GM23248 (cell line): Measurements from ENCODE around the gene KCNG1. TPM values are rescaled to one million over a fixed set of nuclear protein-coding genes. Genes with fewer than 3 reads are reported as not detected.
A peak's percentile ranks its signal among the peaks of the same experiment; 100 is the strongest.

Experiments used
- DNase-seq: peaks from one replicate; pipeline ENCODE4 v3.0.0-alpha.2; 2015
- H2AFZ ChIP-seq: fragments of 200-600 bp; sonication (generic); 2 replicates; pipeline ENCODE4 v1.6.1; 2016; ENCODE audit warnings: antibody characterized with exemption
- H3F3A ChIP-seq: fragments of 200-600 bp; sonication (generic); 2 replicates; pipeline ENCODE4 v1.6.1; 2016; ENCODE audit warnings: mild to moderate bottlenecking, antibody characterized with exemption, mixed run types; ENCODE audit not compliant: insufficient read depth
- H3K27ac ChIP-seq: fragments of 200-600 bp; sonication (generic); 2 replicates; pipeline ENCODE4 v1.5.1; 2016; ENCODE audit warnings: mild to moderate bottlenecking
- H3K27me3 ChIP-seq: fragments of 200-600 bp; sonication (generic); replicated peaks from 2 replicates; pipeline ENCODE4 v1.6.1; 2016; ENCODE audit warnings: mild to moderate bottlenecking; ENCODE audit not compliant: insufficient read depth
- H3K36me3 ChIP-seq: fragments of 200-600 bp; sonication (generic); 2 replicates; pipeline ENCODE4 v1.6.1; 2016; ENCODE audit warnings: low read depth, mild to moderate bottlenecking
- H3K4me1 ChIP-seq: fragments of 200-600 bp; sonication (generic); 2 replicates; pipeline ENCODE4 v1.6.1; 2016; ENCODE audit warnings: mild to moderate bottlenecking; ENCODE audit not compliant: insufficient read depth
- H3K4me2 ChIP-seq: fragments of 200-600 bp; sonication (generic); one replicate; pipeline ENCODE4 v1.6.1; 2016; ENCODE audit warnings: mild to moderate bottlenecking; ENCODE audit not compliant: unreplicated experiment
- H3K4me3 ChIP-seq: fragments of 200-600 bp; sonication (generic); 2 replicates; pipeline ENCODE4 v1.5.1; 2016; ENCODE audit warnings: mild to moderate bottlenecking
- H3K79me2 ChIP-seq: fragments of 200-600 bp; sonication (generic); 2 replicates; pipeline ENCODE4 v1.6.1; 2016; ENCODE audit warnings: mild to moderate bottlenecking; ENCODE audit not compliant: insufficient read depth
- H3K9ac ChIP-seq: fragments of 200-600 bp; sonication (generic); 2 replicates; pipeline ENCODE4 v1.6.1; 2016; ENCODE audit warnings: mild to moderate bottlenecking
- H3K9me2 ChIP-seq: fragments of 200-600 bp; sonication (generic); 2 replicates; pipeline ENCODE4 v1.6.1; 2016; ENCODE audit warnings: mixed run types, mild to moderate bottlenecking, moderate library complexity; ENCODE audit not compliant: insufficient read depth
- H3K9me3 ChIP-seq: fragments of 200-600 bp; sonication (generic); one replicate; pipeline ENCODE4 v1.6.1; 2017; ENCODE audit warnings: low read depth
- H4K20me1 ChIP-seq: fragments of 200-600 bp; sonication (generic); 2 replicates; pipeline ENCODE4 v1.6.0; 2016; ENCODE audit not compliant: insufficient read depth
- EZH2 ChIP-seq: fragments of 200-600 bp; sonication (generic); IDR thresholded peaks from 2 replicates; pipeline ENCODE4 v1.6.1; 2018; ENCODE audit warnings: antibody characterized with exemption, mild to moderate bottlenecking; ENCODE audit not compliant: insufficient read depth, poor library complexity, severe bottlenecking
- EZH2phosphoT487 ChIP-seq: fragments of 200-600 bp; sonication (generic); IDR thresholded peaks from 2 replicates; pipeline ENCODE4 v1.6.1; 2018; ENCODE audit warnings: antibody characterized with exemption, moderate library complexity, mild to moderate bottlenecking, low read depth; ENCODE audit not compliant: insufficient read depth
- WGBS, 2 experiments: methylation state at CpG; one replicate each; pipeline ENCODE4 v1.1.6; 2015 to 2017; ENCODE audit warnings: low lambda C conversion rate in 2 of 2, low coverage in 1 of 2; ENCODE audit errors: missing lambda C conversion rate in 2 of 2; 5-methylcytosine and 5-hydroxymethylcytosine counted together
- in situ Hi-C: fragments of 300-500 bp; cut with MboI; formaldehyde crosslinking; loops from 2 replicates; pipeline ENCODE4 v1.15.0; 2020
- polyA plus RNA-seq: library from polyadenylated mRNA; unstranded; fragments of >200 nt; fragmentation: Nextera tagmentation; extraction: Ambion mirVana; gene quantifications from 2 replicates; pipeline ENCODE4 v1.2.1, GENCODE V29; 2016
- total RNA-seq: library from RNA; depleted of rRNA; stranded (reverse); fragments of >200 nt; shearing (Covaris generic); gene quantifications from 2 replicates; pipeline ENCODE4 v1.2.3, GENCODE V29; 2014

KCNG1 gene
- total and polyA plus RNA-seq, 2 experiments from 2014 or later: 10.4 to 29.0 TPM

- Histone ChIP-seq H3F3A (no peaks in the 10 kb centered on the region), H2AFZ (no peak overlapping the region), H3K4me3 (peak overlapping the region; percentile 77; the same call in 1 of the 2 replicates), H3K9me3 (no peaks in the 10 kb centered on the region), H3K4me2 (peak overlapping the region; percentile 67), H3K79me2 (peaks cover 9% of the 10 kb centered on the region), H3K36me3 (no peaks in the 10 kb centered on the region), H3K27me3 (no peaks in the 10 kb centered on the region), H3K27ac (no peak overlapping the region), H3K4me1 (peaks cover 4% of the 10 kb centered on the region; the same call in 1 of the 2 replicates), H4K20me1 (no peaks in the 10 kb centered on the region), H3K9ac (no peak overlapping the region), H3K9me2 (no peaks in the 10 kb centered on the region)
- TF ChIP-seq EZH2 (no peak), EZH2phosphoT487 (no peak)
- in situ Hi-C loops: no loop called here
- WGBS, 2 experiments: 79 to 84% methylated on average over 13 to 16 of the region's 16 CpGs
- no peak for DNase-seq
Measured at GRCh38 chr20:51021067-51022025, 1.6 kb downstream of the KCNG1 start.

- H3K4me3 ChIP-seq: no peak overlapping the region
- H3K27ac ChIP-seq: no peak overlapping the region
- H3K9me3 ChIP-seq: no peaks in the 10 kb centered on the region
- H3K79me2 ChIP-seq: peaks cover 9% of the 10 kb centered on the region
- H4K20me1 ChIP-seq: no peaks in the 10 kb centered on the region
- peaks cover 4% of the 10 kb centered on the region; the same call in 1 of the 2 replicates for H3K4me1 ChIP-seq
- no peak for DNase-seq
- no peaks in the 10 kb centered on the region for H3K36me3 ChIP-seq
- H3K27me3 ChIP-seq: no peaks in the 10 kb centered on the region
- no peak overlapping the region for H3K9ac ChIP-seq
- TF ChIP-seq EZH2 (no peak), EZH2phosphoT487 (no peak)
- no peak overlapping the region for H2AFZ ChIP-seq
- H3K9me2 ChIP-seq: no peaks in the 10 kb centered on the region
- no peaks in the 10 kb centered on the region for H3F3A ChIP-seq
- in situ Hi-C loops: no loop called here
- H3K4me2 ChIP-seq: no peak overlapping the region
- WGBS, 2 experiments: 92 to 95% methylated on average over 6 of the region's 6 CpGs
Measured at GRCh38 chr20:51020657-51021056, 2.2 kb downstream of the KCNG1 start.

GRCh38 chr20:51019656-51020592, 3.0 kb downstream of the KCNG1 start:
- Histone ChIP-seq H3K4me2 (no peak overlapping the region), H3K9me2 (no peaks in the 10 kb centered on the region), H3K9me3 (no peaks in the 10 kb centered on the region), H3K27ac (no peak overlapping the region), H3K4me1 (peaks cover 4% of the 10 kb centered on the region; the same call in 1 of the 2 replicates), H3K4me3 (no peak overlapping the region), H3F3A (no peaks in the 10 kb centered on the region), H4K20me1 (no peaks in the 10 kb centered on the region), H3K9ac (no peak overlapping the region), H3K36me3 (no peaks in the 10 kb centered on the region), H3K27me3 (no peaks in the 10 kb centered on the region), H3K79me2 (peaks cover 9% of the 10 kb centered on the region), H2AFZ (no peak overlapping the region)
- in situ Hi-C loops: no loop called here
- TF ChIP-seq EZH2phosphoT487: no peak
- WGBS, 2 experiments: 92% methylated on average over 21 of the region's 21 CpGs
- DNase-seq: no peak

GRCh38 chr20:51017251-51017650, 5.7 kb downstream of the KCNG1 start:
- Histone ChIP-seq H3K9me2 (no peaks in the 10 kb centered on the region), H3K27ac (no peak overlapping the region), H3F3A (no peaks in the 10 kb centered on the region), H3K9ac (no peak overlapping the region), H3K79me2 (peaks cover 6% of the 10 kb centered on the region), H3K4me3 (no peak overlapping the region), H3K4me1 (peaks cover 4% of the 10 kb centered on the region; the same call in 1 of the 2 replicates), H4K20me1 (no peaks in the 10 kb centered on the region), H2AFZ (peak overlapping the region; percentile 44), H3K27me3 (no peaks in the 10 kb centered on the region), H3K36me3 (no peaks in the 10 kb centered on the region), H3K9me3 (no peaks in the 10 kb centered on the region), H3K4me2 (no peak overlapping the region)
- DNase-seq: no peak
- WGBS, 2 experiments: 36 to 40% methylated on average over 9 of the region's 9 CpGs
- no peak for TF ChIP-seq EZH2
- TF ChIP-seq EZH2phosphoT487: no peak
- in situ Hi-C loops: no loop called here
